ENCODE data around the gene LRRC74B. TPM values are rescaled to one million over a fixed set of nuclear protein-coding genes. Genes with fewer than 3 reads are reported as not detected.

Gene LRRC74B
- not detected for total RNA-seq

GRCh38 chr22:21045585-21046294 is at the start of gene LRRC74B:
Gene LRRC74B, plus strand, starts transcription at chr22:21045946. Its CDS starts 41 bp downstream, at chr22:21045987.
- Histone ChIP-seq H3K27me3 (no peaks in the 10 kb centered on the region), H3K9me3 (no peaks in the 10 kb centered on the region), H3K4me3 (peak within 1 kb of the TSS; percentile 55 to 78 (median 69)), H3K4me1 (peaks cover 23 to 24% of the 10 kb centered on the region in 2 donors), H3K36me3 (no peaks in the 10 kb centered on the region), H3K27ac (peak within 1 kb of the TSS; percentile 71 to 91 (median 89))
- in situ Hi-C loops (cut with MboI; ENCODE audit: low sequenced_read_pairs in 4 of 4) (no loop called here), intact Hi-C loops (cut with DNase I; ENCODE audit: low total_unique reads) (loop anchor here (1.0 kb wide), 3 partner anchors 30 to 63 kb away; partner anchors contain the start of genes LZTR1, P2RX6 and THAP7)
- TF ChIP-seq CTCF (IDR thresholded peaks at IDR 0.05 in 4 of 5, conservative IDR thresholded peaks at IDR 0.05 in 1 of 5) (no peak), POLR2A (IDR thresholded peaks at IDR 0.05) (no peak)
- ATAC-seq, result peak; percentile 77 to 82
- DNase-seq, result peak; percentile 81 to 88

GRCh38 chr22:20996031-20996410 is 49.7 kb upstream of the LRRC74B start:
- H3K27me3 ChIP-seq, result no peaks in the 10 kb centered on the region
- intact Hi-C loops (cut with DNase I; ENCODE audit: low total_unique reads), result loop anchor here (5.0 kb wide), 1 partner anchor 34 kb away; no protein-coding TSS in a partner anchor
- in situ Hi-C loops (cut with MboI; ENCODE audit: low sequenced_read_pairs in 4 of 4), result no loop called here
- DNase-seq, result no peak
- TF ChIP-seq CTCF (IDR thresholded peaks at IDR 0.05 in 4 of 5, conservative IDR thresholded peaks at IDR 0.05 in 1 of 5) (no peak), POLR2A (IDR thresholded peaks at IDR 0.05) (no peak)
- peaks cover 7 to 17% of the 10 kb centered on the region in 2 donors for H3K4me1 ChIP-seq
- no peak for ATAC-seq
- no peaks in the 10 kb centered on the region for H3K9me3 ChIP-seq
- no peak overlapping the region for H3K27ac ChIP-seq
- no peak overlapping the region for H3K4me3 ChIP-seq
- peaks cover 0 to 73% of the 10 kb centered on the region in 2 donors for H3K36me3 ChIP-seq

- DNase-seq (no peak), ATAC-seq (no peak)
- no peak overlapping the region for H3K4me3 ChIP-seq
- H3K9me3 ChIP-seq, result no peaks in the 10 kb centered on the region
- intact Hi-C loops (cut with DNase I; ENCODE audit: low total_unique reads), result loop anchor here (5.0 kb wide), 1 partner anchor 35 kb away; no protein-coding TSS in a partner anchor
- no peaks in the 10 kb centered on the region for H3K27me3 ChIP-seq
- peaks cover 11 to 21% of the 10 kb centered on the region in 2 donors for H3K4me1 ChIP-seq
- H3K36me3 ChIP-seq, result peaks cover 0 to 65% of the 10 kb centered on the region in 2 donors
- TF ChIP-seq CTCF (IDR thresholded peaks at IDR 0.05 in 4 of 5, conservative IDR thresholded peaks at IDR 0.05 in 1 of 5) (no peak), POLR2A (IDR thresholded peaks at IDR 0.05) (no peak)
- no peak overlapping the region for H3K27ac ChIP-seq
- in situ Hi-C loops (cut with MboI; ENCODE audit: low sequenced_read_pairs in 4 of 4), result no loop called here
These were observed 48.9 kb upstream of the LRRC74B start for GRCh38 chr22:20996598-20997535.

GRCh38 chr22:20997536-20998257 is 48.0 kb upstream of the LRRC74B start:
- Histone ChIP-seq H3K4me3 (no peak overlapping the region), H3K27me3 (no peaks in the 10 kb centered on the region), H3K27ac (no peak overlapping the region), H3K4me1 (peaks cover 11 to 21% of the 10 kb centered on the region in 2 donors), H3K9me3 (no peaks in the 10 kb centered on the region), H3K36me3 (peaks cover 0 to 56% of the 10 kb centered on the region in 2 donors)
- no peak for DNase-seq
- ATAC-seq, result no peak
- in situ Hi-C loops (cut with MboI; ENCODE audit: low sequenced_read_pairs in 4 of 4), result no loop called here
- intact Hi-C loops (cut with DNase I; ENCODE audit: low total_unique reads), result loop anchor here (5.0 kb wide), 1 partner anchor 35 kb away; no protein-coding TSS in a partner anchor
- TF ChIP-seq CTCF (IDR thresholded peaks at IDR 0.05 in 4 of 5, conservative IDR thresholded peaks at IDR 0.05 in 1 of 5), result no peak
- TF ChIP-seq POLR2A (IDR thresholded peaks at IDR 0.05), result no peak
